ENCODE measurements around the gene SMPX.

DNA sequence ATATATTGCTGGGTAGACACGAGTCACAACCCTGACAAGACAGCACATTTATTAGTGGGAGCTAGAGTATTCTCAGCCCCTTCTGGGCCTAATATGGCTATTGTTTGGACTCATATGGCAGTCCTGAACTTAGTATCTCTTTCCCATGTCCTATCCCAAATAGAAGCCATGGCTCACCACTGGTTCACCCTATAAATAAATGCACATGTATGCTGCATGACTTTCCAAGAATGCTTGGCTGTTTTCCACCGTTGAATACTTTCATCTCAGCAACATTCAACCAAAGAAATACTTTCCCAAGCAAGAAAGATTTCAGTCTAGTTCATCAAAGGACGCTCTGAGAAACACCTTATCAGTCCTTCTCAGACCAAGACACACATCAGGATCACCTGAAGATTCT is 36.7 kb downstream of the SMPX start:
- TF ChIP-seq, protein P1, sequence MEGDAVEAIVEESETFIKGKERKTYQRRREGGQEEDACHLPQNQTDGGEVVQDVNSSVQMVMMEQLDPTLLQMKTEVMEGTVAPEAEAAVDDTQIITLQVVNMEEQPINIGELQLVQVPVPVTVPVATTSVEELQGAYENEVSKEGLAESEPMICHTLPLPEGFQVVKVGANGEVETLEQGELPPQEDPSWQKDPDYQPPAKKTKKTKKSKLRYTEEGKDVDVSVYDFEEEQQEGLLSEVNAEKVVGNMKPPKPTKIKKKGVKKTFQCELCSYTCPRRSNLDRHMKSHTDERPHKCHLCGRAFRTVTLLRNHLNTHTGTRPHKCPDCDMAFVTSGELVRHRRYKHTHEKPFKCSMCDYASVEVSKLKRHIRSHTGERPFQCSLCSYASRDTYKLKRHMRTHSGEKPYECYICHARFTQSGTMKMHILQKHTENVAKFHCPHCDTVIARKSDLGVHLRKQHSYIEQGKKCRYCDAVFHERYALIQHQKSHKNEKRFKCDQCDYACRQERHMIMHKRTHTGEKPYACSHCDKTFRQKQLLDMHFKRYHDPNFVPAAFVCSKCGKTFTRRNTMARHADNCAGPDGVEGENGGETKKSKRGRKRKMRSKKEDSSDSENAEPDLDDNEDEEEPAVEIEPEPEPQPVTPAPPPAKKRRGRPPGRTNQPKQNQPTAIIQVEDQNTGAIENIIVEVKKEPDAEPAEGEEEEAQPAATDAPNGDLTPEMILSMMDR (IDR thresholded peaks at IDR 0.05) = no peak
- TF ChIP-seq, protein P2, sequence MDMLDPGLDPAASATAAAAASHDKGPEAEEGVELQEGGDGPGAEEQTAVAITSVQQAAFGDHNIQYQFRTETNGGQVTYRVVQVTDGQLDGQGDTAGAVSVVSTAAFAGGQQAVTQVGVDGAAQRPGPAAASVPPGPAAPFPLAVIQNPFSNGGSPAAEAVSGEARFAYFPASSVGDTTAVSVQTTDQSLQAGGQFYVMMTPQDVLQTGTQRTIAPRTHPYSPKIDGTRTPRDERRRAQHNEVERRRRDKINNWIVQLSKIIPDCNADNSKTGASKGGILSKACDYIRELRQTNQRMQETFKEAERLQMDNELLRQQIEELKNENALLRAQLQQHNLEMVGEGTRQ (IDR thresholded peaks at IDR 0.05) = no peak
- TF ChIP-seq HOXB5 (CRISPR knock-in tag; IDR thresholded peaks at IDR 0.05) = no peak
- no peak for TF ChIP-seq ZC3H11A (IDR thresholded peaks at IDR 0.05)
- no peak for TF ChIP-seq REST (IDR thresholded peaks at IDR 0.05)
- TF ChIP-seq CBX2 (IDR thresholded peaks at IDR 0.05; ENCODE audit: borderline replicate concordance, low read depth) = no peak
- TF ChIP-seq MAZ (IDR thresholded peaks at IDR 0.05; ENCODE audit: borderline replicate concordance, low read depth, low read length) = no peak
- TF ChIP-seq POLR2A (IDR thresholded peaks at IDR 0.05; ENCODE audit: low read length) = no peak
- TF ChIP-seq JUNB (IDR thresholded peaks at IDR 0.05) = no peak
- TF ChIP-seq RARB (CRISPR knock-in tag; IDR thresholded peaks at IDR 0.05) = no peak
- TF ChIP-seq EP300 (IDR thresholded peaks at IDR 0.05) = no peak
- no peak for TF ChIP-seq TFCP2L1 (CRISPR knock-in tag; IDR thresholded peaks at IDR 0.05)
- TF ChIP-seq RFX5 (IDR thresholded peaks at IDR 0.05) = no peak

Data from A549 (cell line).